ENCODE data around the gene GPR132.

GRCh38 chr14:105087308-105087962, 22.2 kb upstream of the GPR132 start:
- TF ChIP-seq CTCF (IDR thresholded peaks at IDR 0.05) (no peak), POLR2A (IDR thresholded peaks at IDR 0.05) (peak; percentile 26)

Data from prostate gland (tissue), 2 donors.